ENCODE measurements around the gene AVEN. TPM values are rescaled to one million over a fixed set of nuclear protein-coding genes. Genes with fewer than 3 reads are reported as not detected.

The AVEN gene
- total and polyA plus RNA-seq, 2 of the 8 experiments (the other 6 are each of a cell fraction or from before 2014, with no cell fraction given), result 5.5 to 17.0 TPM

GRCh38 chr15:33894193-33894592 is 144.8 kb downstream of the AVEN start:
- Histone ChIP-seq H2BK120ac (replicated peaks; ENCODE audit: low read depth, low read length) (no peak overlapping the region), H3K79me2 (ENCODE audit: control insufficient read depth in 1 of 2, insufficient read depth in 2 of 2, low read length in 2 of 2) (no peaks in the 10 kb centered on the region), H3K4me2 (ENCODE audit: insufficient read depth in 1 of 2, low read depth in 2 of 2, low read length in 2 of 2) (no peak overlapping the region), H4K20me1 (replicated peaks in 1 of 2; ENCODE audit: control insufficient read depth in 1 of 2, insufficient read depth in 2 of 2, low read length in 2 of 2) (peaks cover 0 to 2% of the 10 kb centered on the region in 2 experiments), H2AFZ (ENCODE audit: low read length) (no peak overlapping the region), H3K4ac (replicated peaks; ENCODE audit: insufficient read length, low read depth, low read length) (no peak overlapping the region), H3K4me1 (replicated peaks in 1 of 4; ENCODE audit: control insufficient read depth in 3 of 4, insufficient read depth in 4 of 4, low read length in 3 of 4) (no peaks in the 10 kb centered on the region), H3K56ac (replicated peaks; ENCODE audit: insufficient read length, low read depth, low read length) (no peak overlapping the region), H3K9ac (replicated peaks in 1 of 4; ENCODE audit: extremely low read depth in 1 of 4, low read depth in 3 of 4, low read length in 3 of 4) (no peak overlapping the region), H2BK5ac (ENCODE audit: low read depth, low read length) (no peak overlapping the region), H3K9me3 (ENCODE audit: insufficient read depth in 2 of 2, low read depth in 1 of 2, low read length in 1 of 2) (no peaks in the 10 kb centered on the region), H3K36me3 (ENCODE audit: control insufficient read depth in 2 of 4, insufficient read depth in 4 of 4, low read length in 3 of 4) (no peaks in the 10 kb centered on the region), H3K23ac (ENCODE audit: insufficient read length) (no peak overlapping the region), H3K27ac (ENCODE audit: low read depth, low read length) (no peak overlapping the region), H3K4me3 (ENCODE audit: extremely low read depth in 1 of 4, insufficient read depth in 2 of 4, low read depth in 3 of 4, low read length in 4 of 4) (no peak overlapping the region), H3K79me1 (ENCODE audit: low read depth, low read length) (no peaks in the 10 kb centered on the region), H2AK5ac (ENCODE audit: low read depth, low read length) (no peak overlapping the region), H3K18ac (ENCODE audit: extremely low read depth, low read length) (no peak overlapping the region), H4K8ac (ENCODE audit: extremely low read depth, insufficient read depth, low read length) (no peak overlapping the region), H3K14ac (ENCODE audit: insufficient read length) (no peak overlapping the region), H2BK12ac (ENCODE audit: low read depth, low read length) (no peak overlapping the region), H4K91ac (replicated peaks; ENCODE audit: insufficient read length, low read length) (no peak overlapping the region), H2BK20ac (ENCODE audit: low read length) (no peak overlapping the region), H3K27me3 (replicated peaks in 1 of 4; ENCODE audit: control insufficient read depth in 3 of 4, extremely low read depth in 1 of 4, insufficient read depth in 3 of 4, low read length in 3 of 4) (no peaks in the 10 kb centered on the region), H4K5ac (ENCODE audit: insufficient read length, low read depth, low read length) (no peak overlapping the region), H3K23me2 (ENCODE audit: low read depth, low read length) (no peaks in the 10 kb centered on the region), H2BK15ac (ENCODE audit: low read length) (no peak overlapping the region)
- ChIA-PET POLR2A (ENCODE audit: partially characterized antibody) (no interaction called here), CTCF (ENCODE audit: partially characterized antibody) (interaction anchor here (0.7 to 1.1 kb wide), 3 partner anchors 23 to 91 kb away, joined by 3 to 4 read pairs (median 4); no protein-coding TSS in a partner anchor)
- no peak for DNase-seq (ENCODE audit: low read depth in 1 of 2, low spot score in 2 of 2)
- FAIRE-seq, result no peak
- 98% methylated on average over 4 of the region's 6 CpGs; no CpG with 5 or more reads in 1 of the 2 experiments for WGBS, 2 experiments (ENCODE audit: extremely low coverage in 1 of 2, insufficient coverage in 1 of 2, insufficient read length in 1 of 2, insufficient replicate concordance in 2 of 2, low coverage in 1 of 2, low lambda C conversion rate in 2 of 2, missing lambda C conversion rate in 1 of 2)
- no peak for TF ChIP-seq CHD2 (IDR thresholded peaks at IDR 0.05; ENCODE audit: low read length)
- no peak for TF ChIP-seq SRF (IDR thresholded peaks at IDR 0.05; ENCODE audit: low read depth, low read length)
- no peak for TF ChIP-seq KDM1A (IDR thresholded peaks at IDR 0.05; ENCODE audit: borderline replicate concordance, low read length)
- TF ChIP-seq SP2 (IDR thresholded peaks at IDR 0.05; ENCODE audit: low read length), result no peak
- TF ChIP-seq SUZ12 (IDR thresholded peaks at IDR 0.05; ENCODE audit: low read length), result no peak
- no peak for TF ChIP-seq MAX (IDR thresholded peaks at IDR 0.05)
- no peak for TF ChIP-seq TBP (IDR thresholded peaks at IDR 0.05; ENCODE audit: low read depth, low read length)
- TF ChIP-seq BACH1 (IDR thresholded peaks at IDR 0.05; ENCODE audit: low read length), result no peak
- TF ChIP-seq GABPA (IDR thresholded peaks at IDR 0.05; ENCODE audit: borderline replicate concordance, insufficient read depth, low read length), result no peak
- TF ChIP-seq BCL11A (IDR thresholded peaks at IDR 0.05; ENCODE audit: low read depth in 2 of 2, low read length in 2 of 2), result no peak
- no peak for TF ChIP-seq MAFK (IDR thresholded peaks at IDR 0.05; ENCODE audit: low read depth, low read length)

Data from H1 (cell line).